HG03520 (cell line): ENCODE data around the gene RPL19.

Source experiments
- ATAC-seq: cut with Tn5 transposase; IDR thresholded peaks from one replicate; pipeline ENCODE4 v1.9.1; 2021; ENCODE audit warnings: mild to moderate bottlenecking, moderate library complexity; ENCODE audit not compliant: unreplicated experiment

Gene RPL19

GRCh38 chr17:39196808-39197291 lies 3.2 kb upstream of the RPL19 start:
- no peak for ATAC-seq

DNA sequence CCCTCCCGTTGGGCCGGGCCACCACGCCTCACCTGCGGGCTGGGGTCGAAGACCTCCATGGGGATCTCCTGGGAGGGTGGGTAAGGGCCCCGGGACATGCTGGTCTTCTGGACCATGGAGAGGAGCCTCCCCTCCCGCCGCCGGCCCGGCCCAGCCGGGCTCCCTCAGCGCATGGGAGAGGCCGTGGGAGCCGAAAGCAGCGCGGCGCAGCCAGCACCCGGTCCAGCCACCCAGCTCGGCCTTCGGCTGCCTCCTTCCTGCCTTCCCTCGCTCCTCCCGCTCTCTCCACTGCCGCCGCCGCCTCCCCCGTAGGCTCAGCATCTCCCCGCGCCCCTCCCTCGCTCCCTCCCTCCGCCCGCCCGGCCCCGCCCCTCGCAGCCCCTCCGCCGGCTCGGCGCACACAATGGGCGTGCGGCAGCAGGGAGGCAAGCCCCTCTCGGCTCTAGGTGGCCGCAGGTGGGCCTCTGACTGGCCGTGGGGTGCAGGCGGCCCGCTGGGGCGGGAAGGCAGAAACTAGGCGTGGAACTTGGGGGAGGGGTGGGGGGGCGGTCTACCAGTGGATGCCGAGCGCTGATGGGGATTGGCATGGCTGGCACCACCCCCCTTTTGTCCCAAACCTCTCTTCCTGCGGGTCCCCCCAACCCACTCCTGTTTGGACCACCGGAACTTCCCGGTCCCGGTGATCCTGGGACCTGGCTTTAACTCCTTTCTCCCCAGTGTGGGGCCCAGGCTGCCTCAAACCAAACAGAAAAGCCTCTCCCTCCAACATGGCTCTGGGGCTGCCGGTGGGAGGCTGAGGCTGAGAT lies 2.5 kb upstream of the RPL19 start, which contains the start of gene CACNB1:
CACNB1 (minus strand) TSS at position 290 of the 806 bp plus-strand sequence; CDS start at position 116, 174 bp downstream.
- no peak for ATAC-seq

DNA sequence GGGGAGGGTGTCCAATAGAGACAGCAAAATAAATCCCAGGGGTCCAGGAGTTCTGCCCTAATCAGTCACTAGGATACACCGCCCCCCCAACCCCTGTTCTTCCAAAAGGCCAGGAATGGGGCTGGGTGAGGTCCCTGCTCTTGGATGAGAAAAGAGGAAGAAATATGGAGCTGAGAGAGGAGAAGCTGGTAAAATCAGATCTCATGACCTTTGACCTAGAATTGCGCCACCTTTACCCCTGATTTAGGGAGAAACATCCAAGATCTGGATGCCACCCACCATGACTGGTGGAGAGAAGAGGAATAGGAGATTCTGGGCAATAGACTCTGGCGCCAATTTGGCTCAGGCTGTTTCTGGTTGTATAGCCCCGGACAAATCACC lies 1.9 kb upstream of the RPL19 start:
- ATAC-seq = no peak

DNA sequence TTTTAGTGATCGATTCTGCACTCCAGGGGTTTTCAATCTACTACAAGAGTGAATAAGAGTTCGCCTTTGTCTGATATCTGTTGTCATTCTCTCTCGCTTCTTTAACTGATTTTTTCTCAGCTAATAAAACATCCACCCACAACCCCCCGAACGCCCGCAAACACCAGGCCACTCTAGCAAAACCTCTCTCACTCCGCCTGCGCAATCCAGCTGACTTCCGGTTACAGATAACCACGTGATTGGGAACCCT lies 338 bp upstream of the RPL19 start:
- peak; percentile 46 for ATAC-seq

GRCh38 chr17:39200957-39201510 lies 951 bp downstream of the RPL19 start:
- no peak for ATAC-seq

DNA sequence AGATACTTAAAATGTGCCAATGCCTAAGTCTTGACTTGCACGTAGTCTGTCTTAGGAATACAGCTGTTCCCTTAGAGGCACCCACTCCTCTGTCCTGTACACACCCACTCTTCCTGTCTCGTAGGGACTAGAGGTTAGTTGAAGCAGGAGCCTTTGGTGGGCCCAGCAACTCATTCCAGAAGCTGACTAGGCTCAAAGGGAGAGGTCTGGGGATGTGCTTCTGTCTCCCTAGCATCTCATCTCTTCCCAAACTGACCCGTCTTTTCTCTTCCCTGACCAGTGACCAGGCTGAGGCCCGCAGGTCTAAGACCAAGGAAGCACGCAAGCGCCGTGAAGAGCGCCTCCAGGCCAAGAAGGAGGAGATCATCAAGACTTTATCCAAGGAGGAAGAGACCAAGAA lies 4.2 kb downstream of the RPL19 start:
- ATAC-seq = no peak

DNA sequence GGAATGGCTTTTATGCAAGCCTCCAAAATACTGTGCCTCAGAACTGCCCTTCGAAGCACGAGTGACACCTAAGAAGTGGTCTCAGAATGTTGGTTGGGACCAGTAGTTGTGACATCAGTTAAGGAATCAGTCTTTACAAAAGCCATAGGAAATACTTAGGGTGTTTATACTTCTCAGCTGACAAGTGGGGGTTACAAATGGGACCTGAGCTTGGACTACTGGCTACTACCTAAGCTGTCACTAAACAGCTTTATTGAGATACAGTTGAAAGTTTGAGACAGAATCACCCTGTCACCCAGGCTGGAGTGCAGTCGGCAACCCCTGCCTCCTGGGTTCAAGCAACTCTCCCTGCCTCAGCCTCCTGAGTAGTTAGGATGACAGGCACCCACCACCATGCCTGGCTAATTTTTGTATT lies 5.0 kb downstream of the RPL19 start:
- ATAC-seq = no peak

- no peak for ATAC-seq
Measured at GRCh38 chr17:39208136-39208535, 8.1 kb downstream of the RPL19 start.

GRCh38 chr17:39208893-39209292 lies 8.8 kb downstream of the RPL19 start:
- ATAC-seq = peak; percentile 51

DNA sequence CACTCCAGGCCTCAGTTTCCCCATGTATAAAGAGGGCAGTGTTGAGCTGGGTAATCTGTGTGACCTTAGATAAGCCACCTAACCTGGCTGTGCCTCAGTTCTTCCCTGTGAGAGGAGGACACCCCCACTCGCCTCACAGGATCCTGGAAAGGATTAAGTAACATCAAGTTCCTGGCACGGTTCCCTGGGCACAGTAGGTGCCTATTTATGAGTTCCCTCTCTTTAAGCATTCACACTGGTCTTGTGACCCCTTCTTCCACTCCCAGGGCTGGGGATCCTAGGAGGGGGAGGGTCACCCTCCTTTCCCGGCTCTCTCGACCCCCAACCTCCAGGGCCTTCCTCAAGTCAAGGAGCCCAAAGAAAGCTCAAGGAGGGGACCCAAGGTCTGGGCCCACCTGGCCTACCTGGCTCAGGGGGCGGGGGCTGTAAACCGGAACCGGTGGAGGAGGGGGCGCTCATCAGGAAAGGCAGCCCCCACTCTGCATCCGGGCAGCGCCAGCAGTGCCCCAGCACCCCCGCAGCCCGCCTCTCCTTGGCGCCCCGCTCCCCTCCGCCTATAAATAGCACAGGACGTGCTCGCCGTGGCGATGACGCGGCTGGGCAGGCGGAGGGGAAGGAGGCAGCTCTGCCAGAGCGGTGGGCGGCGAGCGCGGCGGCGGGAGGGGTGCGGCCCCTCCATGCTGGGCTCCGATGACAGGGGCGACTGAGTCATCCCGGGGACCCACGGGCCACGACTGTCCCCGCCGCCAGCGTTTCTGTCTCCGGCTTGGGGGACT lies 9.4 kb downstream of the RPL19 start:
- no peak for ATAC-seq

GRCh38 chr17:39210093-39210434 lies 10.0 kb downstream of the RPL19 start:
- no peak for ATAC-seq

DNA sequence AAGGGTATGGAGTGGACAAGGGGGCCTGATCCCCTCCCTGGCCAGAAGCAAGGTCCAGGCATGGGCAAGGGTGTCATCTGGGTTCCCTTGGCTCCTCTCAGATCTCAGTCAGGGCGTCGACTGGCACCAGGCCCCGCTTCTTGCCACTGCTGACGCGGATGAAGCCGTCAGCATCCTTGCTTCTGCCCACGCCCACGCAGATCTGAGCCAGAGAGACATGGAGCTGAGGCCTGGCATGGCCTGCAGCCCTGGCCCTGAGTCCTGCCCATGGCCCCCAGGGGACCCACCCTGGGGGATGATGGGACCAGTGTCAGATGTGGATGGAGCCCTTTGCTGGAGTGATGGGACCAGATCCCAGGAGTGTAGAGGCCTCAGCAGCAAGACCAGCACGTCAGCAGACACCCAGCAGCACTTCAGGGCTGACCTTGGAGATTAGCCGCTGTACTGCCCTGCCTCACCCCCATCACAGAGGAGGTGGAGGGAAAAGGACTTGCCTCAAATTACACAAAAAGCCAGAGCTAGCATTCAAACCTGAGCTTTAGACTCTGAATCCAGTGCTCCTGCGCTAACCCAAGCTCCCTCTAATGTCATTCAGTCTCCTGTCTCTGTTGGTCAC lies 12.2 kb downstream of the RPL19 start:
- ATAC-seq = no peak

DNA sequence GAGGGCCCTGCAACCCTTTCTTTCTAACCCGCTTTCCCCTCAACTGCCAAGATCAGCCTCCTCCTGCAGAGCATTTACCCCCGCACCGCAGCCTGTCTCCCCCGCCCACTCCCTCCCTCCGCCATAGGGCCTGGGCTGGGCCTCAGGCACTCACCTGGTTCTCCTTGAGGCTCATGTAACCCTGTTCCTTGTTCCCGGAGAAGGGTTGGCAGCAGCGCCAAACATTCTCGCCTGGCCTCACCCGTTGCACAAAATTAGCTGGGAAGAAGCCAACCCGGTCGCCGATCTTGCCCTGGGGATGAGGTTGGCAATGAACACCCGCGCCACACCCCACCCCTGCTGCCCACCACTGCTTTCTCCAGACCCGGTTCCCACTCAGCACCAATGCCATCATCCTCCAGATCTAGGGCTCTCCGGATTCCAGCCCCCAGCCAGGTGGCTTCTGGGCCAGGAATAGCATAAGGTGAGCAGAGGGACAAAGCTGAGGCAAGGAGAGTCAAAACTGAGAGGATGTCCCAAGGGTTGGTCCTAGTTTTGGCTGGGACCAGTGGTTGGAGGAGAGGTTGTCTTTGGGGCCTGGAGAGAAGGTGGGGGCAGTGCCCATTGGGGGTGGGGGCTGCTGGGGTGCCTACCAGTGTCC lies 12.9 kb downstream of the RPL19 start:
- ATAC-seq = no peak

DNA sequence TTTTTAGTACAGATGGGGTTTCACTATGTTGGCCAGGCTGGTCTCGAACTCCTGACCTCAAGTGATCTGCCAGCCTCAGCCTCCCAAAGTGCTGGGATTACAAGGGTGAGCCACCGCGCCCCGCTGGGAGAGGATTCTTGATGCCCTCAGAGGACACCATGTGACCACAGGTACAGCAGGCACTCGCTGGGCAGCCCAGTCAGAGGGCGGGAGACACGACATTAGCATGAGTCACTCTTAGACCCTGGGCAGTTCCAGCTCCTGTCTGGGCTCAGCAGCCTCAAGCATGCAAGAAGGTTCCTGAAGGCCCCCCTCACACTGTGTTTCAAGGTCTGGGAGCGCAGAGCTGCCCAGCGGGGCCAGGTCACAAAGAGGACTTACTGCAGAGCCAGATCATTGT lies 13.8 kb downstream of the RPL19 start:
- ATAC-seq = no peak

DNA sequence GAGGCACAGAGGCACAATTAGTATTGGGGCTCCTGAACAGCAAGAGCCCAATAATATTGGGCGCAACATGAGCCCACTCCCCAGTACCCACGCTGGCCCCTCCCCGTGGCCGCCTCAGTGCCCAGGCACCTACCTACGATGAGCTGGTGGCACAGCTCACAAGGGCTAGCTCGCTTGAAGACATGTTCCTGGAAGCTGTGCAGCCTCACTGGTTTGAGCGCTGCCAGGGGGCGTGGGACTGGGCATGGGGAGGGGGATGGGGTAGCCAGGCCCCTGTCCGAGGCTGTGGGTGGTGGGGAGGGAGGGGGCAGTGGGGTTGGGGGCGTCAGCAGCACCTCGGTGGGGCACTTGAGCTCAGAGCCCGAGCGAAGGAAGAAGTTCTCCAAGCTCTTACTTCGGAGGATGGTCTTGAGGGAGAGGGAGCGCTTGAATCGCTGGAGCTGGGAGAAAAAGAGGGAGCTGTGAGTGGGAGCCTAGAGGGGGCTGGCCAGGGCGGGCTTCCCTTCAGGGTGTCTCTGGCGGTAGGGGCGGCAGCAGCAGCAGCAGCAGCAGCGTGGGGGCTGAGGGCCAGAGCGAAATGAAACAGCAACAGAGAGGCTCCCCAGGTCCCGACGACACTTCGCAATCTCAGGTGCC lies 17.8 kb downstream of the RPL19 start:
- no peak for ATAC-seq

DNA sequence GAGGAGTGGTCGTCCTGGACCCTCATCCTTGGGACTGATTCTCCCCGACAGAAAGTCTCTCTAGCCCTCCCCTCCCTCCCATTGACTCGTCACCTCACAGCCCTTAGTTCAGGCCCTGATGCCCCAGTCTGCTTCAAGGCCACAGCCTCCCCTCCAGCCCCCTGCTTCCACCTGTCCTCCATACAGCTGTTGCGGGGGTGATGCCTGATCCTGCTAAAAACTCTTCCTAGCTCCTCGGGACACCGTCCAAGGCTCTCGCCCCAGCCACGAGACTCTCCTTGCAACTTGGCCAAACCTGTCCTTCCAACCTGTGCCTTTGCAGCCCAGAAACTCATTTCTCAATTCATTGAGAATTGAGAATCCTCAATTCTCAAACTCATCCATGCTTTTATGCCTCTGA lies 18.8 kb downstream of the RPL19 start:
- no peak for ATAC-seq

DNA sequence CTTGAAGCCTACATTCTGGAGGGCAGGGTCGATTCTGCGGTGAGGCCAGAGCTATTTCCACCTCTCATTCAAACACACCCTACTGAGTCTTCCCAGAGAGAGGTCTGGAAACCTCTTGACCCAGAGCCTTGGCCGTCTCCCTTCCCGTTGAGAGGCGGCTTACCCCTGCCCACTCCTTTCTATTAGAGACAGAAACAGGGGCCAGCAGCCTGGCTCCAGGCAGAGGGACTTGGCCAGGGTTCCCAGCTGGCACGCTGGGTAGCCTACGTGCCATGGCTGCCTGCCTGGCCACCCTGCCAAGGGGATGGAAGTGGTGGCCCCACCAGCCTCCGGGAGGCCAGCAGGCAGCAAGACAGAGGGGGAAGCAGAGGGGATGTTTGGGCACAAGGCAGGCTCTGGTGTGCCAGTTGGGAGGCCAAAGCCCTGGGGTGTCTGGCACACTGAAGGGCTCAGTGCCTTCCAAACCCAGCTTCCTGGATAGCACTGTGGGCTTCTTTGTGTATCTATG lies 19.6 kb downstream of the RPL19 start:
- no peak for ATAC-seq

GRCh38 chr17:39221572-39221971 lies 21.5 kb downstream of the RPL19 start:
- no peak for ATAC-seq

GRCh38 chr17:39222151-39222550 lies 22.1 kb downstream of the RPL19 start:
- ATAC-seq = no peak
